CD4-positive, alpha-beta T cell treated with Interleukin-17A for 1 hour (primary cell): Measurements from ENCODE around the gene ZNF541.
"Not testable (repeated sequence)": the region's sequence is repeated elsewhere in the genome, so short reads cannot be mapped to it uniquely, and the experiment has no call there.

Source experiments
- DNase-seq: peaks from one replicate; pipeline ENCODE4 v3.0.0-alpha.2; 2020

The ZNF541 gene

DNA sequence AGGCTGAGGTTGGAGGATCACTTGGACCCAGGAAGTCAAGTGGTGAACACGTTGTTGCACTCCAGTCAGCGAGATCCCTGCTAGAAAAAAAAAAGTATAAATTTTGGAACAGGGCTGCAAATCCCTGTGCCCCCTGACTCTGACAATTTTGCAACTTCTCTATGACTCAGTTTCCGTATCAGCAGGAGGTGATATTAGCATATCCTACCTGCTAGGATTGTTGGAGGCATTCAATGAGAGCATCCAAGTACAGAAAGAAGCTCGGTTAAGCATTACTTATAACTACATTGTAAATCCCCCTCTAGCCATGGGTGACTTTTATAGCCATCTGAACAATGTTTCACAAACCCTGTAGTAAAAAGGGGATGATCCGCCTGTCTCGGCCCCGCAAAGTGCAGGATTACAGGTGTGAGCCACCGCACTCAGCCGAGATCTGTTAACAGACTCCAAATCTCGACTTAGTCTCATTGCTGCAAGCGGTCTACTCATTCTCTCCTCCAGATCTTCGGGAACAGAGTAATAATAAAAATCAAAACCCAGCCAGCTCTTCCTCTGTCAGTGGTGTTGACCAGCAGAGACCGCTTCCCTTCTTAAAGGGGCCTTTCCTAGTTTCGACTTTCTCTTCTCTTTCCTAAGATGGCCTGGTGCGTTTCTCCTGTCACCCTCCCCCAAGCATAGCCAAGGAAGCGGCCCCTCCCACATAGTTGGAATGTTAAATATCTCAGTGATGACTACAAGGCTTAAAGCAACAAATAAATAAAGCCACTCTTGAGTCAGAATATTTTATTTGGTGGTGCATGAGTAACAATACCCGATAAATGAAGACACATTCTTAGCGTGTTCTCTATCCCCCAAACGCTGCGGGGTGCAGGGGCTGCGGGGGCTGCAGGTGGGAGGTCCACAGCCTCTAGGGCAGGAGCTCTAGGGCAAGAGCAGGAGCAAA, 25.7 kb upstream of the ZNF541 start:
- no peak for DNase-seq

DNA sequence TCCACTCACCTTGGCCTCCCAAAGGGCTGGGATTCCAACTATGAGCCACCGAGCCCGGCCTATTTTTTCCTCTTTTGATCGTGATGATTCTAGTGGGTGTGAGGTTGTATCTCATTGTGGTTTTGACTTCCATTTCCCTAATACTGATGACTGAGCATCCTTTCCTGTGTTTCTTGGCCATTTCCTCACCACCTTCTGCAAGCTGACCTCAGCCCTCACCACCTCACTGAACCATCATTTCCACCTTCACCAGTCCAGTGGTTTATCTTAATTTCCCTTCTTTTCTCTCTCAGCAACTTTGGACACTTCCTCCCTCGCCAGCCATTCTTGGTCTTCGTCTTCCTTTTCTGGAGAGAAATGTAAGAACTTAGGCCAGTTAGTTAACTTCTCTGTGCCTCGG, 23.0 kb upstream of the ZNF541 start:
- DNase-seq, result peak; percentile 9

DNA sequence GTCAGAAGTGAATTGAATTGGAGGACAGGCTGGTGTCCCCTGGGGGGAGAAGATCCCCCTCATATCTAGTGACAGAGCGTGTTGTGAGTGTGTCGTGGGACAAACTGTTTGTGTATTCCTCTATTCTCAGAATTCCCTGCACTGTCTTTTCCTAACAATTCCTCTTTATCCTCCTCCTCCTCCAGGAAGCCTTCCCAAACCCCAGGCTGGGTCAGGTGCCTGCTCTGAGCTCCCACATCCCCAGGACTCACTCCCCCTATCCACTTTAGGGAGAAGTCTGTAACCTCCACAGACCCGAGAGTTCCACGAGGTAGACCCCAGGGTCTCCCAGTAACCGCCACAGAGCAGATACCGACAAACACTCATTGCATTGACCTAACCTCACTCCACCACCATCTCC, 20.9 kb upstream of the ZNF541 start:
- no peak for DNase-seq

DNA sequence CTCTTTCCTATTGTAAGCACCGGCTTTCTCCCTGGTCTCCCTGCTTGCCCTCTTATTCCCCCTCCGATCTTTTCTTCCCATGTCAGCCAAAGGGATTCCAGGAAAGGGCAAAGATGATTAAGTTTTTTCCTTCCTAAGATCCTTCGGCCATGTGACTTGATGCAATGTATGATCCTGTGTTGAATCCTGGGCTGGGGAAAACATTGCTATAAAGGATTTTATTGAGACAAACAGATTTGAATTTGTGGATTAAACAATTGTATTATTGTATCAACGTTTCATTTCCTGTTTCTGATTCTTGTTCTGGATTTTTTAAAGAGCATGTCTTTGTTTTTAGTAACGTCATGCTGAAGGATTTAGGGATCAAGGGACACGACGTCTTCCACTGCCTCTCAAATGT, 16.9 kb upstream of the ZNF541 start:
- no peak for DNase-seq

DNA sequence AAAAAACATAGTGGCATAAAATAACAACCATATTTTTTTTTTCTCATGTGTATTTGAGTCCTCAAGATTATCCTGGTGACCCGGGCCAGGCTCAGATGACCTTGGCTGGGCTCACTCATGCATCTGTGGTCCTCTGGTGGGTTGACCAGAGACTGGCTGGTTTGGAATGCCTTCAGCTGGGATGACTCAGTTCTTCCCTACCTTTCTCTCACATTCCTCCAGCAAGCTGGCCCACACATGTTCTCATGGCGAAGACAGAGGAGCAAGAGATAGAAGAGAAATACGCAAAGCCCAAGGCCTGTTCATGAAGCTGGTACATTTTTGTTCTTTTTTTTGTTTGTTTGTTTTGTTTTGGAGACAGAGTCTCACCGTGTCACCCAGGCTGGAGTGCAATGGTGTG, 14.3 kb upstream of the ZNF541 start:
- DNase-seq, result no peak

DNA sequence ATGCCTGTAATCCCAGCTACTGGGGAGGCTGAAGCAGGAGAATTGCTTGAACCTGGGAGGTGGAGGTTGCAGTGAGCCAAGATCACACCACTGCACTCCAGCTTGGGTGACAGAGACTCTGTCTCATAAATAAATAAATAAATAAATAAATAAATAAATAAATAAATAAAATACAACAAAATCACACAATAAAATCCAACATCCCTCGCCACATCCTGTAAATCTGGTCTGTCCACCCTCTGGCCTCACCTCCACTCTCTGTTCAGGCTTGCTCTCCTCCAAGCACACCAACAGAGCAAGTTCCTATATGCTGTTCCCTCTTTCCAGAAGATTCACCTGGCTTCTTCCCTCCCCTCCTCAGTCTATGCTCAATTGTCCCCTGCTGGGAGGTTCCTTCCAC, 10.2 kb upstream of the ZNF541 start:
- not testable (repeated sequence) for DNase-seq

DNA sequence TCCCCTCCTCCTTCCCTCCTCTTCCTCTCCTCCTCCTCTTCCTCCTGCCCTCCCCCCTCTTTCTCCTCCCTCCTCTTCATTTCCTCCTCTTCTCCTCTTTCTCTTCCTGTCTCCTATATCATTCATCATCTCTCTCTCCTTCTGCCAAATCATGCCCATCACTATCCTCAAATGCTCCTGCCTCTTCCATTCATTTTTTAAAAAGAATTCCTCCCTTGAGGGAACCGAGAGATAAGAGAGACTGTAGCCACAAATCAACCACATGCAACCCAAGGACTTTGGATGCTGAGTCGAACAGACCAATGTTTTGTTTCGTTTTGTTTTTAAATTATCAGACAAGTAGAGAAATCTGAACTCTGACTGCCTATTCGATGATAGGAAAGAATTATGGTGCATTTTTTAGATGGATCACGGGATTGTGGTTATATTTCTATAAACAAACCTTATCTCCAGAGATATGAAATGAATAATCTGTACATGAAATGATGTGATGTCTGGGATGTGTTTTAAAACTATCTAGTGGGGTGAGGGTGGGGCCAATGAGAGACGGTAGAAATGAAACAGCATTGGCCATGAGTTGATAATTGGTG, 9.5 kb upstream of the ZNF541 start:
- DNase-seq, result peak; percentile 14

DNA sequence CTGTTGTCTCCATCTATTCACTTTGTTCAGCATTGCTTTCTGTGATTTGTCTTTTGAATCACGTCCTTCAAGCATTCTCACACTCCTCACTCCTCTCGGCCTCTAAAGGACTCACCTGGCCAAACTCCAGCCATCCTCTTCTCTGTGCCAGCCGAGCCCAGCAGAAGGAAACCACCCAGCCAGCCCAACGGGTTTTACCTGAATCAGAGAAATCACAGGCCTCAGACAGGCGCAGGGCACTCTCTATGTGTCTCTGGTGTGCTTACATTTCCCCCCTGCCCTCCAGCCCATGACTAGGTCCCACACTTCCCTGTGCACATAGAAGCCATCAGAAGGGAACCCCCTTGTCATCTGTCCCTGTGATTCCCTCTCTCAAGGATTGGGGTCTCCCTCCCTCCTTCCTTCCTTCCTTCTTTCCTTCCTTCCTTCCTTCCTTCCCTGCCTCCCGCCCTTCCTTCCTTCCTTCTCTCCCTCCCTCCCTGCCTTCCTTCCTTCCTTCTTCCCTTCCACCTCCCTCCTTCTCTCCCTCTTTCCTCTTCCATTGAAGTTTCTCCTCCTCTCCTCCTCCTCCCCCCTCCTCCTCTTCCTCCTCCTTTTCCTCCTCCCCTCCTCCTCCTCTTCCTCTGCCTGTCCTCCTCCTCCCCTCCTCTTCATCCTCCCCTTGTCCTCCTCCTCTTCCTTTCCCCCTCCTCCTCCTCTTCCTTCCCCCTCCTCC, 8.8 kb upstream of the ZNF541 start:
- no peak for DNase-seq

DNA sequence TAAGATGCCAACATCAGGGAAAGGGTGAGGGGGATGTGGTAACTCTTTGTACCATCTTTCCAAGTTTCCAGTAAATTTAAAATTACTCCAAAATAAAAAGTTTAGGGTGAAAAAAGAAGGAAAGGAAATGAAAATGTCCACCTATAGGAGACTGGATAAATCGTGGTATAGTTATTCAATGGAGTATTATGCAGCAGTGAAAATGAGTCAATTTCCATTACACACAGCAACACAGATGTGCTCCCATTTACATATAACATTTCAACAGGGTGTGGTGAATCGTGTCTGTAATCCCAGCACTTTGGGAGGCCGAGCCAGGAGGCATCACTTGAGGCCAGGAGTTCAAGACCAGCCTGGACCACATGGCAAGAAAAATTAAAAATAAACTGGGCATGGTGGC, 7.4 kb upstream of the ZNF541 start:
- no peak for DNase-seq

DNA sequence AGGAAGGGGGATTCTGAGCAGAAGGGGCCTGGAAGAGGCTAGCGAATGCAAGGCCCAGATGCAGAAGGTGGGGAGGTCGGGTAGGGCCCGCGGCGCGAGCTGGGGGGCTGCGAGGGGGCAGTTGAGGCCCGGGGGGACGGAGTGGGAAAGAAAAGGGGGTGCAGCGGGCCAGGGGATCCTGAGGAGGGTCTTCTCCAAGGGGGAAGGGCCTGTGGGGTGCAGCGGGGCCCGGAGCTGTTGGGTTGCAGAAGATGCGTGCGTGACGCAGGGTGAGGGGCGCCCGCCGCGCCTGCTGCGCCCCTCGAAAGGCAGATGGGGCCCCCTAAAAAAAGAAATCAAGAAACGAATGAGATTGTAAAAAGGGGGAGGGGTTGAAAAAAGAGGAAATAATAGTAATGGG, 313 bp downstream of the ZNF541 start:
- DNase-seq, result no peak

DNA sequence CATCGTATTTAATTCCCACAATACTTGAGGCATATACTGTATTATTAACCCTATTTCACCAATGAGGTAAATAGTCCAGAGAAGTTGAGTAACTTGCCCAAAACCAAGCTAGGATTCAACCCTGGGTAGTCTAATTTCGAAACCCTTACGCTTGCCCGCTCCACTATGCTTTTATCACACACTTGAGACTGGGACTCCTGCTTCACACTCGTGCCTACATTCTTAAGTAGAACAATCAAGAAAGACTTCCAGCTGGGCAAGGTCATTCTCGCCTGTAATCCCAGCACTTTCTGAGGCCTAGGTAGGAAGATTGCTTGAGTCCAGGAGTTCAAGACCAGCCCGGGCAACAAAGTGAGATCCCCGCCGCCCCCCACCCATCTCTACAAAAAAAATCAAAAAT, 3.6 kb downstream of the ZNF541 start:
- DNase-seq, result no peak

DNA sequence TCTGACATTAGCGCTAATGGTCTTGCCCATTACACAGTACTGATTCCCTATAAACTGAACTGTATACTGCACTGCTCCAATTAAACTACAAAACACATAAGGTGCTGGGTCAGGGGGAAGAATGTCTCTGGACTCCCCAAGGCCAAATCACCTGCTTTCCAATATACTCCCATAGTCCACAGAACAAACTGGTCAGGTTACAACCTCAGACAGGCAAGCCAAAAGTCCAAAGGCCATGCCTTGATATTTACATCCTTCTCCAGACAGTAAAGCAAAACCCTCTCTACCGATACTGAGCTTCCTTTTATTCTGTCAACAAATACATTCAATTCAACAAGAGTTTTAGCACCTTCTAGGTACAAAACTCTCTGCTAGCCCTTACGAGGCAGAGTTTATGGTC, 8.9 kb downstream of the ZNF541 start:
- no peak for DNase-seq

DNA sequence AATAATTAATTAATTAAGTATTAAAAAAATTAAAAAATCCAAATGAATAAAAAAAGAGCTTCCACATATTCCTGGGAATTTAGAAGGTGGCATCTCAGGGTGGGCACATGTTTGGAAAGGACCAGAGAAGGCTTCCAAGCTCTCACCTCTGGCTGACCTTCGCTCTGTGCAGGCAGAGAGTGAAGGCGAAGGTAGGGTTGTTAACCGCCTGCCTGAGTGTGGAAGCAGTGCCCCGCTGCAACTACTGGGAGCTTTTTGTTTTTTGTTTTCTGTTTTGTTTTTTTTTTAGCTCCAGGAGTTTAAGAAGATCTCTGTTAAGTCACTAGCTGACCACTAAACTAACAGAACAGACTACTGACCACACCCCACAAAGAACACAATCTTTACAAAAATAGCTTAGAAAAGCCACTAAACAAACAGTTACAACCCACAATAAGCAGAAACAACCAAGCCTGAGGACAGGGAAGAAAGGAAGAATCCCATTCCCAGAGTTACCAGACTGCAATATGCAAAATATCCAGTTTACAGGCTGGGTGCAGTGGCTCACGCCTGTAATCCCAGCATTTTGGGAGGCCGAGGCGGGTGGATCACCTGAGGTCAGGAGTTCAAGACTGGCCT, 11.4 kb downstream of the ZNF541 start:
- no peak for DNase-seq

DNA sequence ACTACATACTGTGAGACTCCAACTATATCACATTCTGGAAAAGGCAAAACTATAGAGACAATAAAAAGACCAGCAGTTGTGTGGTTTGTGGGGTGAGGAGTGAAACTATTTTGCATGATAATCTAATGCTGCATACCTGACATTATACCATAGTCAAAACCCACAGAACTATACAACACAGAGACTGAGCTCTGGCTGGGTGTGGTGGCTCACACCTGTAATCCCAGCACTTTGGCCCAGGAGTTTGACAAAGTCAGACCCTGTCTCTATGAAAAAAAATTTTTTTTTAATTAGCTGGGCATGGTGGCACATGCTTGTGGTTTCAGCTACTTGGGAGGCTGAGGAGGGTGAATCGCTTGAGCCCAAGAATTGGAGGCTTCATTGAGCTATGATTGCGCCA, 11.9 kb downstream of the ZNF541 start:
- no peak for DNase-seq

DNA sequence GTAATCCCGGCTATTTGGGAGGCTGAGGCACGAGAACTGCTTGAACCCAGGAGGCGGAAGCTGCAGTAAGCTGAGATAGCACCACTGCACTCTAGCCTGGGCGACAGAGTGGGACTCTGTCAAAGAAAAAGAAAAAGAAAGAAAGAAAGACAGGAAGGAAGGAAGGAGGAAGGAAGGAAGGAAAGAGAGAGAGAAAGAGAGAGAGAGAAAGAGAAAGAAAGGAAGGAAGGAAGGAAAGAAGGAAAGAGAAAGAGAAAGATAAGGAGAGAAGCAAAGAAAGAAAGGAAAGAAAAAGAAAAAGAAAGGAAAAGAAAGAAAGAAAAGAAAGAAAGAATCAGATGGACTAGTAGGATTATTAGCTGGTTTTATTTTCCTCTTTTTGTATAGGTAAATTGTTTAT, 22.8 kb downstream of the ZNF541 start:
- DNase-seq, result no peak

DNA sequence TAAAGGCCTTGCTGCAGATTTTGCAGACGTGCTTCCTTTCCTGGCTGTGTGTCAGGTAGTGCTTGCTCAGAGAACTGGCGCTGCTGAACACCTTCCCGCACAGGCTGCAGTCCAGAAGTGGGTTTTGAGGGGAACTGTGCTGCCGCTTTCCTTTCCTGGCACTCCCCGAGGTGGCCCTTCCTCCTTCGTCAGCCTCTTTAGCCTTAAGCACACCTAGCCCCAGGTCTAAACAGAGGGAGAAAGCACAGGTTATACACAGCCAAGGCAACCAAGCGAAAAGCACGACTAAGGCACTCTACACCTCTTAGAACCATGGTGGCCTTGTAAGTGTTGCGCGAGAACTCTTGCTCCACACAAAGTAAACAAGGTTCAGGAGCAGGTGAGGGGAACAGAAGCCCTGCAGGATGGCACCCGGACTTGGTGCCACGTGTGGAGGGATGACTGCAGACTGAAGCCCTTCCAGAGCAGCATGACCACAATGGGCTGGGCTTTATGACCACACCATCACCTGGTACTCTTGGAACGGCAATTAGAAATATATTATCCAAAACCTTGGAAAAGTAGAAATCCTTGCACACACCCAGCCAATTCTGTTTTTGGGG, 23.6 kb downstream of the ZNF541 start:
- no peak for DNase-seq

DNA sequence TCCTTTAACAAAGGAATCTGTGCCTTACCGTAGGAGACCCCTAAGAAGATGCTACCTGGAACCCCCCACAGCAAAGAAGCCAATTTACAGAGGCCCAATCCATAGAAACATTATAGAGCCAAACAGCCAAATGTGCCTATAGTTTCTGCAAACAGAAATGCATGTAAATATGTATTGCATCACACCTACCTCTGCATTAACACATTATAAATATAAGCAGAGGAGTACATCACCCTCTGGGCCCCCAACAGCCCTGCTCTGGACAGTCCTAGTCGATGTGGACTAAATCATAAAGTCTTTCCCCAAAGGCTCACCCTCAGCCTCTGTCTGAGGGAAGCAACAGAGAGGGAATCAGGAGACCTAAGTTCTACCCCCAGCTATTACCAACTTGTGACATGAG, 25.7 kb downstream of the ZNF541 start:
- no peak for DNase-seq

DNA sequence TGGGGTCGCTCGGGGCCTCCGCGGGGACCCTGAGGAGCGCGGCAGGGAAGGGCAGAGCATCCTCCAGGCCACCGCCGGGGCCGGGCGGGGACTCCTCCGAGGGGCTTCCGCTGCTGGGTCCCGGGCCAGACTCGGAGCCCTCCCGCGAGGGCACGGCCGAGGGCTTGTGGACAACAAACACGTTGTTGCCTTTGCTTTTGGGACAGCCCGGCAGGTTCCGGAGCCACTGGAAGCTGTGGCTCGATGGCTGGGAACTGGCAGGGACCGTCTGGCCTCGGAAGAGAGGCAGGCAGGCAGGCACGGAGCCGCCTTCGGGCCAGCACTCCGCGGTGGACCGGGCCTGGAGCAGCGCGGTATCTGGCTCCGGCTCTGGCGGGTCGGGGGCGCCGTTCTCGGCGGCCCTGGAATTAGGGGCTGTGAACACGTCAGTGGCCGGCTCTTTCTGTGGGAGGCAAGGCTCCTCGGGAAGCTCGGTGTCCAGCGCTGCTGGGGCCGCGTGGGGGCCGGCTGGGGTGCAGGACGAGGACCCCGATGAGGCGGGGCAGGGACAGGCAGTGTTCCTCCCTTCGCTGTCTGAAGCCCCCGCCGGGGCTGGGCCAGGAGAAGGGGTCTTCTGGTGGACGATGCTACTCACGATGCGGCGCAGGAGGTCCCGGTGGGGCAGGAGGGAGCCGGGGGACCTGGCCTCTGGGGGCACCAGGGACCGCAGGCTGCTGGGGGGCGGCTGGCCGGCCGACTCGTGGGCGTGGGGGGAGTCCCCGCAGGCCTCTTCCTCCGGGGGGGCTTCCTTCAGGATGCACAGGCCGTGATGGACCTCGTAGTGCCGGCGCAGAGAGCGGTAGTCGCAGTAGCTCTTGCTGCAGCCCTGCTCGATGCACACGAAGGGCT, 27.6 kb downstream of the ZNF541 start:
- no peak for DNase-seq

DNA sequence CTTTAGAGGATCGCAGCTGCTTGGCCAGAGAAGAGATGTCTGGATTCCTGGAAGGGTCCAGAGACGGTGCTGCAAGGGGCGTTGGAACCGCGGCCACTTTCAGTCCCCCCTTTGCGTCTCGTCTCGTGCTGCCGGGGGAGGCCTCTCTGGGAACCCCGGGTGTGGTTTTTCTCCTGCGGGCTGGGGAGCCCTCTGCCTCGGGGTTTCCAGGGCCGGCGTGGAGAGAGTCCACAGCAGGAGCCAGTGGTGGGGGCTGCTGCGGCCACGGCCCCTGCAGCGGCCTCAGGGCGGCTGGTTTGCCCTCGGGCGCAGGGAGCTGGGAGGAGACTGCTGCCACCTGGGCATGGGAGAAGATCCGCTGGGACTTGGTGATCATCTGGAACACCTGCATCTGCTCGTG, 28.5 kb downstream of the ZNF541 start:
- no peak for DNase-seq

DNA sequence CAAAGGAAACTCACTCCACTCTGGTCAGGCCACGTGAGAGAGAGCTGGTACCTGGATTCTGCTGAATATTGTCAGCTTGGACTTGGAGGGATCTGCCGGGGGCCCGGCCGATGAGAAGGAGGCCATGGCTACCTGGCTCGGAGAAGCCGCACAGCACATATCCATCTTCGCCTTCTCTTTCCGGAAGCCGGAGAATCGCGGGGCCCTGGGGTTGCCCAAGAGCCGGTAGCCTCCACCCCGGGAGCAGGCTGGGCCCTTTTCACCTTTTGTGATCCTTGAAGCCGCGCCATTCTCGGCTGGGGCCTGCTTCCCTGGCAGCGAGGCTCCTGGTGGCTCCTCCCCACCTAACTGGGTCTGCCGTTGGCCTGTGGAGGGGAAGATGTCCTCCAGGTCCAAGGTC, 28.9 kb downstream of the ZNF541 start:
- DNase-seq, result no peak

DNA sequence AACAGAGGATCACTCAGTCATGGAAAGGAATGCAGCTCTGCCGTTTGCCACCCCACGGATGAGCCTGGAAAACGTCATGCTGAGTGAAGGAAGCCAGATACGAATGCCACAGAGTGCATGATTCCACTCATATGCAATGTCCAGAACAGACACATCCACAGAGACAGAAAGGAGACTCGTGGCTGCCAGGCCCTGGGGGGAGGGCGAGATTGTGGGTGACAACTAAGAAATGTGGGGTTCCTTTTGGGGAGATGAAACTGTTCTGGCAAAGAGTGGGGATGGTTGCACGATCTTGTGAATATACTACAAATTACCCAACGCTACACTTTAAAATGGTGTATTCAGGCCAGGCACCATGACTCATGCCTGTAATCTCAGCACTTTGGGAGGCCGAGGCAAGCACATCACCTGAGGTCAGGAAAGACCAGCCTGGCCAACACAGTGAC, 30.9 kb downstream of the ZNF541 start:
- DNase-seq, result no peak

DNA sequence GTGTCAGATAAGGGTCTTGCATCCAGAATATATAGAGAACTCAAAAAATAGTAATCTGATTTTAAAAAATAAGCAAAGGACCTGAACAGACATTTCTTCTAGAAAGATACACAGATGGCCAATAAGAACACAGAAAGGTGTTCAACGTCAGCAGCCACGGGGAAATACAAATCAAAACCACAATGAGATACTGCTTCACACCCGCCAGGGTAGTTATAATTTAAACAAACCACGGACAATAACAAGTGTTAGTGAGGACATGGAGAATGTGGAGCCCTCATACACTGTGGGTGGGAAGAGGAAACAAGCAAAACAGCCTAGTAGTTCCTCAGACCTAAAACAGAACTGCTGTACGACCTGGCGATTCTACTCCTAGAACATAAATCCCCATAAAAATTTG, 31.4 kb downstream of the ZNF541 start:
- DNase-seq, result peak; percentile 79
